Stomach (tissue), 4 donors: Measurements from ENCODE around the gene ODAD4.

Experiments used
- POLR2A ChIP-seq, 4 donors: fragments of 450-650 bp; IDR thresholded peaks; one replicate each; pipeline ENCODE4 v1.6.1; 2016; ENCODE audit warnings: antibody characterized with exemption in 4 of 4, control low read depth in 2 of 4, mild to moderate bottlenecking in 1 of 4, moderate library complexity in 1 of 4
- POLR2AphosphoS5 ChIP-seq, 3 donors: sonication (generic); formaldehyde crosslinking; IDR thresholded peaks; one replicate each; pipeline ENCODE4 v1.6.1; 2016; ENCODE audit warnings: antibody characterized with exemption in 3 of 3
- TF ChIP-seq, protein P1 (sequence below), 7 experiments: fragments of 450-650 bp in 4 of 7; fragments of 200-600 bp in 3 of 7; sonication (generic) in 3 of 7; IDR thresholded peaks; one replicate each; pipeline ENCODE4 v1.5.1; 2016 to 2019; ENCODE audit warnings: antibody characterized with exemption in 7 of 7, control low read depth in 2 of 7, mild to moderate bottlenecking in 1 of 7

DNA sequence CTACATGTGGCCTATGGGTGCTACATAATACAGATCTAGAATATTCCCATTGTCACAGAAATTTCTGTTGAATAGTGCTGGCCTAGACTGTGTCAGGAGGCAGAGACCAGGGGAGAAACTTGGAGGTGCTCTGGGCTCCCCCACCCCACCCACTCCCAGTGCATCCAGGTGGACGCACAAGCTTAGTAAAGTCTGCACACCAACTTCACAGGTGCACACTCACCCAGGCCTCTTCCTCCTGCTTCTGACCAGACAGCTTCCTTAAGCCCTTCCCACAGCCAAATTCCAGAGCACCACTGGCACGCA lies 28.6 kb downstream of the ODAD4 start:
- TF ChIP-seq, protein P1, sequence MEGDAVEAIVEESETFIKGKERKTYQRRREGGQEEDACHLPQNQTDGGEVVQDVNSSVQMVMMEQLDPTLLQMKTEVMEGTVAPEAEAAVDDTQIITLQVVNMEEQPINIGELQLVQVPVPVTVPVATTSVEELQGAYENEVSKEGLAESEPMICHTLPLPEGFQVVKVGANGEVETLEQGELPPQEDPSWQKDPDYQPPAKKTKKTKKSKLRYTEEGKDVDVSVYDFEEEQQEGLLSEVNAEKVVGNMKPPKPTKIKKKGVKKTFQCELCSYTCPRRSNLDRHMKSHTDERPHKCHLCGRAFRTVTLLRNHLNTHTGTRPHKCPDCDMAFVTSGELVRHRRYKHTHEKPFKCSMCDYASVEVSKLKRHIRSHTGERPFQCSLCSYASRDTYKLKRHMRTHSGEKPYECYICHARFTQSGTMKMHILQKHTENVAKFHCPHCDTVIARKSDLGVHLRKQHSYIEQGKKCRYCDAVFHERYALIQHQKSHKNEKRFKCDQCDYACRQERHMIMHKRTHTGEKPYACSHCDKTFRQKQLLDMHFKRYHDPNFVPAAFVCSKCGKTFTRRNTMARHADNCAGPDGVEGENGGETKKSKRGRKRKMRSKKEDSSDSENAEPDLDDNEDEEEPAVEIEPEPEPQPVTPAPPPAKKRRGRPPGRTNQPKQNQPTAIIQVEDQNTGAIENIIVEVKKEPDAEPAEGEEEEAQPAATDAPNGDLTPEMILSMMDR (IDR thresholded peaks at IDR 0.05), result no peak
- no peak for TF ChIP-seq POLR2A (IDR thresholded peaks at IDR 0.05)
- TF ChIP-seq POLR2AphosphoS5 (IDR thresholded peaks at IDR 0.05), result no peak
